VCaP (cell line): Measurements from ENCODE around the gene DENND4B.

Experiments
- H3K27ac ChIP-seq: fragments of 450-650 bp; 2 replicates; pipeline ENCODE4 v1.5.1; 2017
- CTCF ChIP-seq: fragments of 450-650 bp; conservative IDR thresholded peaks from 2 replicates; pipeline ENCODE4 v1.5.1; 2017; ENCODE audit warnings: mild to moderate bottlenecking, moderate library complexity

The DENND4B gene

GRCh38 chr1:153976819-153977249, 30.3 kb upstream of the DENND4B start:
- peak overlapping the region; percentile 96 for H3K27ac ChIP-seq
- no peak for TF ChIP-seq CTCF

- no peak for TF ChIP-seq CTCF
- H3K27ac ChIP-seq: no peak overlapping the region; the same call in 1 of the 2 replicates
Measured at GRCh38 chr1:153973525-153973924, 27.0 kb upstream of the DENND4B start.

GRCh38 chr1:153973071-153973470, 26.6 kb upstream of the DENND4B start:
- TF ChIP-seq CTCF: no peak
- no peak overlapping the region; the same call in 1 of the 2 replicates for H3K27ac ChIP-seq

GRCh38 chr1:153970346-153970745, 23.8 kb upstream of the DENND4B start:
- no peak overlapping the region; the same call in 1 of the 2 replicates for H3K27ac ChIP-seq
- no peak for TF ChIP-seq CTCF

- peak overlapping the region; percentile 99 for H3K27ac ChIP-seq
- TF ChIP-seq CTCF: no peak
Measured at GRCh38 chr1:153968972-153969371, 22.5 kb upstream of the DENND4B start.

GRCh38 chr1:153968408-153968807, 21.9 kb upstream of the DENND4B start:
- TF ChIP-seq CTCF: no peak
- peak overlapping the region; percentile 99 for H3K27ac ChIP-seq

GRCh38 chr1:153968000-153968363, 21.5 kb upstream of the DENND4B start:
- peak overlapping the region; percentile 99 for H3K27ac ChIP-seq
- no peak for TF ChIP-seq CTCF
